Calu3 (cell line): Measurements from ENCODE around the gene FLVCR2. TPM values are rescaled to one million over a fixed set of nuclear protein-coding genes. Genes with fewer than 3 reads are reported as not detected.

Source experiments
- BruUV-seq: library from RNA; stranded (reverse); fragments of 400-500 nt; replicated peaks from 2 replicates; lab custom pipeline; 2021; lab: Mats Ljungman, UMichigan
- CTCF ChIA-PET: fragments of 300-600 bp; sonication (Branson Sonifier 250); formaldehyde crosslinking; loops from one replicate; lab custom pipeline; 2022; ENCODE audit warnings: antibody characterized with exemption; lab: Charles Lee
- DNase-seq: peaks from one replicate; pipeline ENCODE4 v3.0.0; 2022
- H3K27ac Mint-ChIP-seq: one replicate; pipeline ENCODE4 v1.8.0; 2022; ENCODE audit warnings: mixed read lengths; ENCODE audit not compliant: unreplicated experiment
- H3K27me3 Mint-ChIP-seq: one replicate; pipeline ENCODE4 v1.8.0; 2022; ENCODE audit warnings: mixed read lengths; ENCODE audit not compliant: unreplicated experiment
- H3K36me3 Mint-ChIP-seq: one replicate; pipeline ENCODE4 v1.8.0; 2022; ENCODE audit warnings: mild to moderate bottlenecking, moderate library complexity, mixed read lengths; ENCODE audit not compliant: insufficient read depth, unreplicated experiment
- H3K4me1 Mint-ChIP-seq: one replicate; pipeline ENCODE4 v1.8.0; 2022; ENCODE audit warnings: mild to moderate bottlenecking, low read depth, mixed read lengths; ENCODE audit not compliant: unreplicated experiment
- H3K4me3 Mint-ChIP-seq: one replicate; pipeline ENCODE4 v1.8.0; 2022; ENCODE audit warnings: mild to moderate bottlenecking, low read depth, moderate library complexity, mixed read lengths; ENCODE audit not compliant: unreplicated experiment
- H3K9me3 Mint-ChIP-seq: one replicate; pipeline ENCODE4 v1.8.0; 2022; ENCODE audit warnings: low read depth, mixed read lengths; ENCODE audit not compliant: unreplicated experiment
- CTCF ChIP-seq: fragments of 200-600 bp; IDR thresholded peaks from one replicate; pipeline ENCODE4 v1.8.0; 2022; ENCODE audit warnings: antibody characterized with exemption; ENCODE audit not compliant: unreplicated experiment
- intact Hi-C: fragments of 100-400 bp; cut with micrococcal nuclease; formaldehyde crosslinking; loops from one replicate; pipeline ENCODE4 v1.10.0; 2022; ENCODE audit not compliant: unreplicated experiment
- total RNA-seq: library from RNA; stranded (reverse); gene quantifications from 2 replicates; pipeline ENCODE4 v1.2.3, GENCODE V29; 2022

FLVCR2 gene
- total RNA-seq, 1 experiment from 2014 or later = 1.4 TPM

GRCh38 chr14:75614179-75614578, 35.8 kb downstream of the FLVCR2 start:
- intact Hi-C loops = no loop called here
- CTCF ChIA-PET = no interaction called here
- no peak overlapping the region for H3K27ac Mint-ChIP-seq
- no peak overlapping the region for H3K4me3 Mint-ChIP-seq
- peaks cover 57% of the 10 kb centered on the region for H3K27me3 Mint-ChIP-seq
- no peaks in the 10 kb centered on the region for H3K36me3 Mint-ChIP-seq
- no TSS peak for BruUV-seq
- peaks cover 4% of the 10 kb centered on the region for H3K9me3 Mint-ChIP-seq
- TF ChIP-seq CTCF = no peak
- no peak for DNase-seq
- H3K4me1 Mint-ChIP-seq = no peaks in the 10 kb centered on the region

GRCh38 chr14:75615200-75615599, 36.8 kb downstream of the FLVCR2 start:
- Mint-ChIP-seq H3K27ac (no peak overlapping the region), H3K4me3 (no peak overlapping the region), H3K36me3 (no peaks in the 10 kb centered on the region), H3K9me3 (peaks cover 4% of the 10 kb centered on the region), H3K27me3 (peaks cover 47% of the 10 kb centered on the region), H3K4me1 (no peaks in the 10 kb centered on the region)
- no peak for TF ChIP-seq CTCF
- CTCF ChIA-PET = interaction anchor here (0.7 kb wide), 1 partner anchor 151 kb away, joined by 3 read pairs; no protein-coding TSS in a partner anchor
- DNase-seq = no peak
- no TSS peak for BruUV-seq
- intact Hi-C loops = no loop called here

GRCh38 chr14:75619548-75619947, 41.1 kb downstream of the FLVCR2 start:
- H3K4me3 Mint-ChIP-seq = no peak overlapping the region
- no peak for DNase-seq
- peaks cover 11% of the 10 kb centered on the region for H3K27me3 Mint-ChIP-seq
- H3K27ac Mint-ChIP-seq = no peak overlapping the region
- intact Hi-C loops = no loop called here
- peaks cover under 1% of the 10 kb centered on the region for H3K9me3 Mint-ChIP-seq
- H3K36me3 Mint-ChIP-seq = no peaks in the 10 kb centered on the region
- CTCF ChIA-PET = interaction anchor here (0.6 to 1.3 kb wide), 3 partner anchors 9 to 1853 kb away, joined by 3 read pairs; no protein-coding TSS in a partner anchor
- no peak for TF ChIP-seq CTCF
- H3K4me1 Mint-ChIP-seq = no peaks in the 10 kb centered on the region
- no TSS peak for BruUV-seq

GRCh38 chr14:75625034-75625433, 46.6 kb downstream of the FLVCR2 start:
- DNase-seq = no peak

More at GRCh38 chr14:75625034-75625433, 46.6 kb downstream of the FLVCR2 start:
- CTCF ChIA-PET = no interaction called here
- no peak for TF ChIP-seq CTCF
- H3K4me1 Mint-ChIP-seq = no peaks in the 10 kb centered on the region
- no peaks in the 10 kb centered on the region for H3K27me3 Mint-ChIP-seq
- no peak overlapping the region for H3K4me3 Mint-ChIP-seq
- no peak overlapping the region for H3K27ac Mint-ChIP-seq
- H3K36me3 Mint-ChIP-seq = no peaks in the 10 kb centered on the region
- BruUV-seq = no TSS peak
- intact Hi-C loops = no loop called here
- no peaks in the 10 kb centered on the region for H3K9me3 Mint-ChIP-seq
